Nephron (organoid): ENCODE measurements around the gene RHOJ.

Source experiments
- H3K27ac Mint-ChIP-seq, 3 experiments: 2 replicates each; pipeline ENCODE4 v1.8.0; 2020; ENCODE audit warnings: mixed read lengths in 3 of 3, mild to moderate bottlenecking in 2 of 3, moderate library complexity in 1 of 3
- H3K27me3 Mint-ChIP-seq: 2 replicates; pipeline ENCODE4 v1.8.0; 2021; ENCODE audit warnings: low read depth, mild to moderate bottlenecking, moderate library complexity, mixed read lengths
- H3K36me3 Mint-ChIP-seq: 2 replicates; pipeline ENCODE4 v1.8.0; 2020; ENCODE audit warnings: low read depth, mixed read lengths
- H3K4me1 Mint-ChIP-seq: 2 replicates; pipeline ENCODE4 v1.8.0; 2020; ENCODE audit warnings: mixed read lengths
- H3K4me3 Mint-ChIP-seq, 3 experiments: 2 replicates each; pipeline ENCODE4 v1.8.0; 2020; ENCODE audit warnings: mild to moderate bottlenecking in 3 of 3, mixed read lengths in 3 of 3, moderate library complexity in 2 of 3
- H3K9me3 Mint-ChIP-seq: 2 replicates; pipeline ENCODE4 v1.8.0; 2020; ENCODE audit warnings: mixed read lengths
- TF ChIP-seq, protein P1 (sequence below), 3 experiments: fragments of 200-600 bp; sonication (generic); IDR thresholded peaks; one replicate each; pipeline ENCODE4 v1.5.0; 2021; ENCODE audit warnings: antibody characterized with exemption in 3 of 3; ENCODE audit not compliant: unreplicated experiment in 3 of 3

The RHOJ gene

DNA sequence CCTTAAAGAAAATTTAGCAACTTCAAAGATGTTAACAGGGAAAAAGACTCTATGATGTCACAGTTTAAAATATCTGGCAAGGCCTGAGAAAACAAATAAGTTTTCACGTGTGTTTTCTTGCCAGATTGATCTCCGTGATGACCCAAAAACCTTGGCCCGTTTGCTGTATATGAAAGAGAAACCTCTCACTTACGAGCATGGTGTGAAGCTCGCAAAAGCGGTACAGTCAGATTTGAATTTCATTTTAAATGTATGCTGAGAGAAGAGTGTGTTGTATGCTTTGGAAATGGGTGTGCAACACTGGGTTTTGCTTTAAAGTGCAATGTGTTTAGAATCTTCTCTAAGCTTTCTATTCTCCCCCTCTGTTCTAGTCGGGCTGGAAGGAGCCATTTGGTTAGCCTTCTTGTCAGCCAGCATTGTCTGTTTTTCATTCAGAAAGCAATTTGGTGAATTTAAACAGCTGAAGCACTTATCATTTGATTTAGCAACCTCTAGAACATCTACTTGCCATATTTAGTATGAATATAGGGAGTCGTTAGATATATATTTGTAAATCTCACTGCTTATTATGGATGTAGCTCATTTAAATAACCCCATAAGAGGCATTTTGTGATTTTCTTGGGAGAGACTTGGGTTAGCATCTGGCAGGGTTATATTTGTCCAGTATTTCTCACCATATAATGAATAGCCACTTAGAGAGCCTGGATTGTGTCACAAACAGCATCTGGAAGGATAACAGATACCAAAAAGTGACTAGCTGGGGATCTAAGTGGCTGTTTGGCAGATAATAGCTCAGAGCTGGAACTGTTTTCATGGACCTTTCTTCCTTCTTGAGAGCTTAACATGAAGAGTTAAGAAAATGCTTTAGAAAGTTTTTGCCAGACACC is 79.0 kb downstream of the RHOJ start:
- H3K4me1 Mint-ChIP-seq = no peaks in the 10 kb centered on the region
- no peak overlapping the region for H3K4me3 Mint-ChIP-seq
- no peaks in the 10 kb centered on the region for H3K9me3 Mint-ChIP-seq
- peaks cover 3% of the 10 kb centered on the region for H3K36me3 Mint-ChIP-seq
- H3K27me3 Mint-ChIP-seq = no peaks in the 10 kb centered on the region
- TF ChIP-seq, protein P1, sequence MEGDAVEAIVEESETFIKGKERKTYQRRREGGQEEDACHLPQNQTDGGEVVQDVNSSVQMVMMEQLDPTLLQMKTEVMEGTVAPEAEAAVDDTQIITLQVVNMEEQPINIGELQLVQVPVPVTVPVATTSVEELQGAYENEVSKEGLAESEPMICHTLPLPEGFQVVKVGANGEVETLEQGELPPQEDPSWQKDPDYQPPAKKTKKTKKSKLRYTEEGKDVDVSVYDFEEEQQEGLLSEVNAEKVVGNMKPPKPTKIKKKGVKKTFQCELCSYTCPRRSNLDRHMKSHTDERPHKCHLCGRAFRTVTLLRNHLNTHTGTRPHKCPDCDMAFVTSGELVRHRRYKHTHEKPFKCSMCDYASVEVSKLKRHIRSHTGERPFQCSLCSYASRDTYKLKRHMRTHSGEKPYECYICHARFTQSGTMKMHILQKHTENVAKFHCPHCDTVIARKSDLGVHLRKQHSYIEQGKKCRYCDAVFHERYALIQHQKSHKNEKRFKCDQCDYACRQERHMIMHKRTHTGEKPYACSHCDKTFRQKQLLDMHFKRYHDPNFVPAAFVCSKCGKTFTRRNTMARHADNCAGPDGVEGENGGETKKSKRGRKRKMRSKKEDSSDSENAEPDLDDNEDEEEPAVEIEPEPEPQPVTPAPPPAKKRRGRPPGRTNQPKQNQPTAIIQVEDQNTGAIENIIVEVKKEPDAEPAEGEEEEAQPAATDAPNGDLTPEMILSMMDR (IDR thresholded peaks at IDR 0.05; ENCODE audit: unreplicated experiment in 3 of 3) = no peak
- no peak overlapping the region for H3K27ac Mint-ChIP-seq

- H3K27me3 Mint-ChIP-seq = no peaks in the 10 kb centered on the region
- H3K4me1 Mint-ChIP-seq = no peaks in the 10 kb centered on the region
- peaks cover 3% of the 10 kb centered on the region for H3K36me3 Mint-ChIP-seq
- H3K9me3 Mint-ChIP-seq = no peaks in the 10 kb centered on the region
- TF ChIP-seq, protein P1 (IDR thresholded peaks at IDR 0.05; ENCODE audit: unreplicated experiment in 3 of 3) = no peak
- H3K4me3 Mint-ChIP-seq = no peak overlapping the region
- no peak overlapping the region for H3K27ac Mint-ChIP-seq
Measured at GRCh38 chr14:63283884-63284248, 79.6 kb downstream of the RHOJ start.

DNA sequence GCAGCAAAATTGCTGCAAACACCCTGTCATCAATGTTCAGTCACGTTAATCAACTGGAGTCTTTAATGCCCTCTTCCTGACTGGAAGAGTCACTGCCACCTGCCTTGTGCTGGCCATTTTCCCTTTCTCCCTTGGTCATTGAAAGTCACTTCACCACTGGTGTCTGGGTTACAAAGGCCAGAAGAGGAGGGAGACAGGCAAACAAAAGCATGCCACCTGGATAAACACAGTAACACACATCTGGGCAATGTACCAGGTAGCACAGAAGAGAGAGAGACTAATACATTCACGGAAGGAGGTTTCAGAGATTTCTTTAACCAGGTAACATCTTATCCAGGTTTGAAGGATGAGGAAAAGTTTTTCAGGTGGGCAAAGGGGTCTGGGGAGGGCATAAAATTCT is 81.8 kb downstream of the RHOJ start:
- TF ChIP-seq, protein P1 (IDR thresholded peaks at IDR 0.05; ENCODE audit: unreplicated experiment in 3 of 3) = no peak
- Mint-ChIP-seq H3K9me3 (no peaks in the 10 kb centered on the region), H3K27ac (no peak overlapping the region), H3K4me3 (no peak overlapping the region), H3K27me3 (no peaks in the 10 kb centered on the region), H3K4me1 (no peaks in the 10 kb centered on the region), H3K36me3 (peaks cover 5% of the 10 kb centered on the region)

GRCh38 chr14:63287666-63288483 is 83.6 kb downstream of the RHOJ start:
- TF ChIP-seq, protein P1 (IDR thresholded peaks at IDR 0.05; ENCODE audit: unreplicated experiment in 3 of 3) = no peak
- Mint-ChIP-seq H3K4me3 (no peak overlapping the region), H3K27ac (no peak overlapping the region), H3K27me3 (no peaks in the 10 kb centered on the region), H3K36me3 (peaks cover 19% of the 10 kb centered on the region), H3K9me3 (no peaks in the 10 kb centered on the region), H3K4me1 (no peaks in the 10 kb centered on the region)

GRCh38 chr14:63288853-63289252 is 84.6 kb downstream of the RHOJ start:
- Mint-ChIP-seq H3K27ac (no peak overlapping the region), H3K27me3 (no peaks in the 10 kb centered on the region), H3K36me3 (peaks cover 28% of the 10 kb centered on the region), H3K4me3 (no peak overlapping the region), H3K9me3 (peaks cover 3% of the 10 kb centered on the region), H3K4me1 (no peaks in the 10 kb centered on the region)
- TF ChIP-seq, protein P1 (IDR thresholded peaks at IDR 0.05; ENCODE audit: unreplicated experiment in 3 of 3) = no peak
